A549 (cell line): Measurements from ENCODE around the gene NCS1. TPM values are rescaled to one million over a fixed set of nuclear protein-coding genes. Genes with fewer than 3 reads are reported as not detected.

ENCODE experiments used
- ATAC-seq, 2 experiments: fragments of 200-7000 bp in 1 of 2; fragments of >200 bp in 1 of 2; cut with Nextera tagmentation in 1 of 2; cut with Tn5 transposase in 1 of 2; 3 replicates each; pipeline versions ENCODE4 v1.8.0 to v1.9.1; 2018 to 2020; ENCODE audit warnings: mild to moderate bottlenecking in 1 of 2, moderate library complexity in 1 of 2
- CTCF ChIA-PET: fragments of 300-600 bp; sonication (Branson Sonifier 250); formaldehyde crosslinking; extraction: SDS; loops from one replicate; lab custom pipeline; 2021; ENCODE audit warnings: antibody characterized with exemption, inconsistent platforms; lab: Yijun Ruan, JAX
- POLR2A ChIA-PET: fragments of 350-600 bp; formaldehyde crosslinking; extraction: SDS; loops from one replicate; lab custom pipeline; 2021; ENCODE audit warnings: antibody characterized with exemption, inconsistent platforms; lab: Yijun Ruan, JAX
- DNase-seq, 2 experiments: peaks; one replicate each; pipeline versions ENCODE4 v3.0.0 to v3.0.0-alpha.2; 2011 to 2016; ENCODE audit warnings: low read depth in 1 of 2, low spot score in 1 of 2
- FAIRE-seq: peaks from 2 replicates; lab custom pipeline; 2011; peaks lifted over from hg19 to GRCh38; lab: Jason Lieb, UNC
- H3K27ac ChIP-seq, 2 experiments: fragments of >200 bp; sonication (Bioruptor Twin); formaldehyde crosslinking; 3 replicates each; pipeline ENCODE4 v1.5.1; 2016 to 2017
- H3K4me1 ChIP-seq: fragments of >200 bp; sonication (Bioruptor Twin); formaldehyde crosslinking; 3 replicates; pipeline ENCODE4 v1.6.1; 2016
- H3K4me2 ChIP-seq: fragments of >200 bp; sonication (Bioruptor Twin); formaldehyde crosslinking; 3 replicates; pipeline ENCODE4 v1.6.1; 2016
- H3K4me3 ChIP-seq: fragments of >200 bp; sonication (Bioruptor Twin); formaldehyde crosslinking; 3 replicates; pipeline ENCODE4 v1.5.1; 2016
- H3K9me3 ChIP-seq: fragments of >200 bp; sonication (Bioruptor Twin); formaldehyde crosslinking; 3 replicates; pipeline ENCODE4 v1.6.1; 2016
- BCL3 ChIP-seq: fragments of >200 bp; sonication (Bioruptor Twin); formaldehyde crosslinking; IDR thresholded peaks from 3 replicates; pipeline ENCODE4 v1.6.1; 2016
- CBX8 ChIP-seq: fragments of 200-600 bp; sonication (generic); IDR thresholded peaks from 2 replicates; pipeline ENCODE4 v1.6.1; 2016
- CEBPB ChIP-seq, 2 experiments: fragments of >200 bp in 1 of 2; sonication (Bioruptor Twin) in 1 of 2; formaldehyde crosslinking in 1 of 2; IDR thresholded peaks; 2 replicates each; pipeline ENCODE4 v1.6.1; 2012 to 2016
- CHD2 ChIP-seq: fragments of 150-350 bp; IDR thresholded peaks from 2 replicates; pipeline ENCODE4 v1.6.1; 2014; ENCODE audit warnings: low read length; ENCODE audit not compliant: partially characterized antibody
- CHD4 ChIP-seq: fragments of 200-600 bp; sonication (generic); IDR thresholded peaks from 2 replicates; pipeline ENCODE4 v1.6.1; 2016; ENCODE audit warnings: antibody characterized with exemption, mild to moderate bottlenecking, borderline replicate concordance
- CTCF ChIP-seq: fragments of >200 bp; sonication (Bioruptor Twin); formaldehyde crosslinking; IDR thresholded peaks from 3 replicates; pipeline ENCODE4 v1.5.1; 2016
- EHF ChIP-seq: fragments of 250-450 bp; sonication (Bioruptor Pico); IDR thresholded peaks from 2 replicates; pipeline ENCODE4 v1.5.0; 2020; ENCODE audit warnings: mild to moderate bottlenecking
- EHMT2 ChIP-seq: fragments of 200-600 bp; sonication (generic); IDR thresholded peaks from 2 replicates; pipeline ENCODE4 v1.6.1; 2016; ENCODE audit warnings: antibody characterized with exemption, low read depth, mild to moderate bottlenecking, moderate library complexity
- ELK1 ChIP-seq: fragments of 150-350 bp; IDR thresholded peaks from 2 replicates; pipeline ENCODE4 v1.6.1; 2014; ENCODE audit warnings: low read depth, mild to moderate bottlenecking, low read length
- HES2 ChIP-seq: fragments of >200 bp; sonication (Bioruptor Twin); formaldehyde crosslinking; IDR thresholded peaks from 2 replicates; pipeline ENCODE4 v1.6.1; 2016
- HOXB5 ChIP-seq: fragments of 250-450 bp; sonication (Bioruptor Pico); IDR thresholded peaks from 2 replicates; pipeline ENCODE4 v1.5.0; 2020; ENCODE audit warnings: mild to moderate bottlenecking, moderate library complexity
- JUN ChIP-seq, 2 experiments: fragments of >200 bp; sonication (Bioruptor Twin); formaldehyde crosslinking; IDR thresholded peaks; 2 replicates in 1 of 2; 3 replicates in 1 of 2; pipeline ENCODE4 v1.6.1; 2016 to 2017
- JUNB ChIP-seq: fragments of >200 bp; sonication (Bioruptor Twin); formaldehyde crosslinking; IDR thresholded peaks from 2 replicates; pipeline ENCODE4 v1.6.1; 2016
- KDM5A ChIP-seq: fragments of 200-600 bp; sonication (generic); IDR thresholded peaks from 2 replicates; pipeline ENCODE4 v1.6.1; 2016; ENCODE audit warnings: antibody characterized with exemption, mild to moderate bottlenecking
- MAZ ChIP-seq: fragments of 150-350 bp; IDR thresholded peaks from 2 replicates; pipeline ENCODE4 v1.6.1; 2014; ENCODE audit warnings: antibody characterized with exemption, low read depth, low read length, borderline replicate concordance
- NFE2L2 ChIP-seq: fragments of 150-350 bp; conservative IDR thresholded peaks from 2 replicates; pipeline ENCODE4 v1.6.1; 2014; ENCODE audit warnings: low read length
- NR3C1 ChIP-seq: fragments of >200 bp; sonication (Bioruptor Twin); formaldehyde crosslinking; IDR thresholded peaks from 3 replicates; pipeline ENCODE4 v1.6.1; 2017
- PHF8 ChIP-seq: fragments of 200-600 bp; sonication (generic); IDR thresholded peaks from 2 replicates; pipeline ENCODE4 v1.6.1; 2016; ENCODE audit warnings: low read depth, mild to moderate bottlenecking, antibody characterized with exemption, moderate library complexity, borderline replicate concordance
- POLR2AphosphoS2 ChIP-seq: conservative IDR thresholded peaks from 2 replicates; pipeline ENCODE4 v1.6.1; 2012; ENCODE audit warnings: low read length, improper control_type of control experiment, inconsistent platforms
- RARB ChIP-seq: fragments of 250-450 bp; sonication (Bioruptor Pico); IDR thresholded peaks from 2 replicates; pipeline ENCODE4 v1.8.0; 2021; ENCODE audit warnings: mild to moderate bottlenecking, moderate library complexity
- REST ChIP-seq: fragments of 200-600 bp; sonication (generic); IDR thresholded peaks from 2 replicates; pipeline ENCODE4 v1.6.1; 2016; ENCODE audit warnings: antibody characterized with exemption, mild to moderate bottlenecking, moderate library complexity
- SMC3 ChIP-seq: fragments of >200 bp; sonication (Bioruptor Twin); formaldehyde crosslinking; IDR thresholded peaks from 3 replicates; pipeline ENCODE4 v1.6.1; 2018; ENCODE audit warnings: inconsistent platforms
- SREBF2 ChIP-seq: fragments of 450-650 bp; IDR thresholded peaks from 2 replicates; pipeline ENCODE4 v1.6.1; 2014; ENCODE audit warnings: mild to moderate bottlenecking, moderate library complexity
- ZNF302 ChIP-seq: fragments of 250-450 bp; sonication (Bioruptor Pico); IDR thresholded peaks from 2 replicates; pipeline ENCODE4 v1.9.0; 2021; ENCODE audit warnings: inconsistent platforms, mild to moderate bottlenecking, moderate library complexity
- ZSCAN20 ChIP-seq: fragments of 250-450 bp; sonication (Bioruptor Pico); IDR thresholded peaks from 2 replicates; pipeline ENCODE4 v1.8.0; 2022; ENCODE audit warnings: mild to moderate bottlenecking, moderate library complexity
- WGBS: methylation state at CpG from one replicate; pipeline ENCODE4 v1.1.6; 2017; ENCODE audit errors: missing lambda C conversion rate; 5-methylcytosine and 5-hydroxymethylcytosine counted together
- polyA plus RNA-seq, 4 experiments: library from polyadenylated mRNA; depleted of rRNA in 3 of 4; stranded (reverse); fragments of >200 nt; fragmentation: RNase III in 1 of 4; extraction: RNeasy Plus Mini Kit Qiagen cat#74134 plus additional on column Dnase treatment in 1 of 4; gene quantifications; 2 replicates in 3 of 4; 3 replicates in 1 of 4; pipeline ENCODE4 v1.2.3, GENCODE V29; 2011 to 2017

Gene NCS1
- polyA plus RNA-seq, 2 of the 4 experiments (the other 2 are of a cell fraction) = 17.9 to 21.9 TPM

GRCh38 chr9:130232899-130233586, 60.8 kb downstream of the NCS1 start:
- Histone ChIP-seq H3K4me1 (no peaks in the 10 kb centered on the region), H3K9me3 (no peaks in the 10 kb centered on the region), H3K27ac (no peak overlapping the region), H3K4me2 (no peak overlapping the region), H3K4me3 (no peak overlapping the region)
- ATAC-seq (no peak; a peak in 1 of 6 replicates), FAIRE-seq (no peak), DNase-seq (no peak)
- WGBS = 89% methylated on average over 27 of the region's 27 CpGs
- CTCF ChIA-PET = interaction anchor here (7.5 kb wide), 1 partner anchor 9 kb away, joined by 42 read pairs; no protein-coding TSS in a partner anchor
- POLR2A ChIA-PET = no interaction called here
- TF ChIP-seq SREBF2 (no peak), KDM5A (no peak), NR3C1 (no peak), CHD2 (no peak), REST (no peak), EHMT2 (no peak), ZSCAN20 (CRISPR knock-in tag) (no peak), HES2 (no peak), CHD4 (no peak), CBX8 (no peak), SMC3 (no peak), MAZ (no peak), NFE2L2 (no peak), CTCF (no peak)

DNA sequence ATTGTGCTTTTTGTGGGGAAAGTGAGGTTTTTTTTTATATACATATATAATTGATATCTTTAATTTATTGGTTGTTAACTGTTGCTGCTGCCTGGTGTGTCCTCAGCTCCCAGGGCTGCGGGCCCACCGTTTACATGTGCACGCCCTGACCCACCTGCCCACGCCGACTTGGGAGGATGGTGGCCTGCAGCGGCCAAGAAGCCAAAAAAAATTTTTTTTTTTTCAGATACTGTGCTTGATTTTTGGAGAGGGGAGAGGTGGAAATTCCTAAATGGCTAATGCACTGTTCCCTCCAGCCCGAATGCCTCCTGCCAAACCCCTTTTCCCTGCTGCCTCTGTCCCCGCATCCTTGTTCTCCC, 61.4 kb downstream of the NCS1 start:
- WGBS = 93% methylated on average over 8 of the region's 8 CpGs
- ChIA-PET POLR2A (no interaction called here), CTCF (interaction anchor here (7.5 kb wide), 1 partner anchor 9 kb away, joined by 42 read pairs; no protein-coding TSS in a partner anchor)
- FAIRE-seq (no peak), ATAC-seq (no peak), DNase-seq (no peak)
- Histone ChIP-seq H3K4me3 (no peak overlapping the region), H3K4me1 (no peaks in the 10 kb centered on the region), H3K27ac (no peak overlapping the region), H3K9me3 (no peaks in the 10 kb centered on the region), H3K4me2 (no peak overlapping the region)
- TF ChIP-seq HES2 (no peak), PHF8 (no peak), ELK1 (no peak), CBX8 (no peak), HOXB5 (CRISPR knock-in tag) (no peak), ZNF302 (CRISPR knock-in tag) (no peak), CEBPB (IDR thresholded peaks at IDR 0.05) (no peak), REST (no peak), BCL3 (no peak), POLR2AphosphoS2 (no peak), JUNB (no peak), KDM5A (no peak), JUN (IDR thresholded peaks at IDR 0.05) (no peak), EHF (CRISPR knock-in tag) (no peak), NFE2L2 (no peak), RARB (CRISPR knock-in tag) (no peak), SREBF2 (no peak)
